Subcutaneous abdominal adipose tissue (tissue), 5 donors: ENCODE measurements around the gene ACO1.
A peak's percentile ranks its signal among the peaks of the same experiment; 100 is the strongest.

Experiments used
- H3K27ac ChIP-seq: one replicate; pipeline ENCODE4 v1.7.0; 2013; ENCODE audit warnings: low read depth, mild to moderate bottlenecking, inconsistent platforms, low read length, moderate library complexity
- H3K27me3 ChIP-seq, 5 donors: one replicate each; pipeline ENCODE4 v1.7.0; 2013; ENCODE audit warnings: low read length in 5 of 5, inconsistent platforms in 1 of 5; ENCODE audit not compliant: control insufficient read depth in 5 of 5, insufficient read depth in 4 of 5
- H3K36me3 ChIP-seq, 5 donors: one replicate each; pipeline ENCODE4 v1.7.0; 2013; ENCODE audit warnings: low read length in 5 of 5; ENCODE audit not compliant: control insufficient read depth in 5 of 5, insufficient read depth in 5 of 5
- H3K4me1 ChIP-seq, 5 donors: one replicate each; pipeline ENCODE4 v1.7.0; 2013; ENCODE audit warnings: low read length in 5 of 5, mild to moderate bottlenecking in 3 of 5, moderate library complexity in 1 of 5; ENCODE audit not compliant: control insufficient read depth in 5 of 5, insufficient read depth in 5 of 5
- H3K4me3 ChIP-seq, 5 donors: one replicate each; pipeline ENCODE4 v1.7.0; 2013; ENCODE audit warnings: low read length in 5 of 5, low read depth in 1 of 5
- H3K9ac ChIP-seq, 5 donors: one replicate each; pipeline ENCODE4 v1.7.0; 2013; ENCODE audit warnings: low read length in 5 of 5, mild to moderate bottlenecking in 4 of 5, moderate library complexity in 3 of 5
- H3K9me3 ChIP-seq, 5 donors: one replicate each; pipeline ENCODE4 v1.7.0; 2013; ENCODE audit warnings: low read length in 5 of 5; ENCODE audit not compliant: control insufficient read depth in 5 of 5
- donor health status: healthy.
- donor health status: healthy.
- donor health status: healthy.
- donor health status: healthy.
- donor health status: healthy.

The ACO1 gene

GRCh38 chr9:32384364-32385151 lies at the start of gene ACO1:
ACO1 (plus strand) TSS chr9:32384643; CDS start chr9:32405507, 20,864 bp downstream.
- no peaks in the 10 kb centered on the region for H3K27me3 ChIP-seq
- H3K9ac ChIP-seq = peak within 1 kb of the TSS; percentile 64 to 100 (median 99)
- peak within 1 kb of the TSS; percentile 89 to 96 (median 93) for H3K4me3 ChIP-seq
- peaks cover 0 to 7% (median 0%) of the 10 kb centered on the region in 5 donors for H3K36me3 ChIP-seq
- peaks cover 0 to 53% (median 51%) of the 10 kb centered on the region in 5 donors for H3K4me1 ChIP-seq
- H3K9me3 ChIP-seq = no peaks in the 10 kb centered on the region
- H3K27ac ChIP-seq = peak within 1 kb of the TSS; percentile 96

- H3K36me3 ChIP-seq = no peaks in the 10 kb centered on the region
- no peak overlapping the region for H3K9ac ChIP-seq
- H3K4me1 ChIP-seq = no peaks in the 10 kb centered on the region
- no peak overlapping the region for H3K27ac ChIP-seq
- H3K4me3 ChIP-seq = no peak overlapping the region
- no peaks in the 10 kb centered on the region for H3K9me3 ChIP-seq
- no peaks in the 10 kb centered on the region for H3K27me3 ChIP-seq
Measured at GRCh38 chr9:32334916-32335895, 49.2 kb upstream of the ACO1 start.

- no peak overlapping the region for H3K4me3 ChIP-seq
- H3K27me3 ChIP-seq = no peaks in the 10 kb centered on the region
- no peaks in the 10 kb centered on the region for H3K9me3 ChIP-seq
- no peak overlapping the region for H3K27ac ChIP-seq
- H3K36me3 ChIP-seq = no peaks in the 10 kb centered on the region
- no peaks in the 10 kb centered on the region for H3K4me1 ChIP-seq
- H3K9ac ChIP-seq = no peak overlapping the region
Measured at GRCh38 chr9:32339424-32339823, 45.0 kb upstream of the ACO1 start.

- no peaks in the 10 kb centered on the region for H3K27me3 ChIP-seq
- no peak overlapping the region for H3K27ac ChIP-seq
- H3K4me1 ChIP-seq = peaks cover 0 to 7% (median 0%) of the 10 kb centered on the region in 5 donors
- no peak overlapping the region for H3K4me3 ChIP-seq
- H3K36me3 ChIP-seq = no peaks in the 10 kb centered on the region
- no peak overlapping the region for H3K9ac ChIP-seq
- H3K9me3 ChIP-seq = no peaks in the 10 kb centered on the region
Measured at GRCh38 chr9:32340361-32340760, 44.1 kb upstream of the ACO1 start.

GRCh38 chr9:32344551-32345182 lies 39.8 kb upstream of the ACO1 start:
- H3K4me3 ChIP-seq = peak overlapping the region in 2 of 5 donors; percentile 24 to 33
- no peaks in the 10 kb centered on the region for H3K9me3 ChIP-seq
- peaks cover 0 to 9% (median 0%) of the 10 kb centered on the region in 5 donors for H3K4me1 ChIP-seq

GRCh38 chr9:32345243-32345642 lies 39.2 kb upstream of the ACO1 start:
- no peak overlapping the region for H3K27ac ChIP-seq
- H3K9ac ChIP-seq = no peak overlapping the region
- no peak overlapping the region for H3K4me3 ChIP-seq
- H3K9me3 ChIP-seq = no peaks in the 10 kb centered on the region
- peaks cover 0 to 9% (median 0%) of the 10 kb centered on the region in 5 donors for H3K4me1 ChIP-seq
- H3K36me3 ChIP-seq = no peaks in the 10 kb centered on the region
- H3K27me3 ChIP-seq = no peaks in the 10 kb centered on the region

More at GRCh38 chr9:32344551-32345182, 39.8 kb upstream of the ACO1 start:
- Histone ChIP-seq H3K9ac (no peak overlapping the region), H3K36me3 (no peaks in the 10 kb centered on the region), H3K27ac (no peak overlapping the region), H3K27me3 (no peaks in the 10 kb centered on the region)

- H3K4me3 ChIP-seq = no peak overlapping the region
- H3K36me3 ChIP-seq = no peaks in the 10 kb centered on the region
- H3K9ac ChIP-seq = no peak overlapping the region
- H3K4me1 ChIP-seq = peaks cover 0 to 9% (median 0%) of the 10 kb centered on the region in 5 donors
- H3K27ac ChIP-seq = no peak overlapping the region
- no peaks in the 10 kb centered on the region for H3K27me3 ChIP-seq
- no peaks in the 10 kb centered on the region for H3K9me3 ChIP-seq
Measured at GRCh38 chr9:32347571-32347970, 36.9 kb upstream of the ACO1 start.

GRCh38 chr9:32348106-32348695 lies 36.2 kb upstream of the ACO1 start:
- no peak overlapping the region for H3K27ac ChIP-seq
- no peak overlapping the region for H3K9ac ChIP-seq
- H3K9me3 ChIP-seq = no peaks in the 10 kb centered on the region
- H3K4me3 ChIP-seq = no peak overlapping the region
- H3K36me3 ChIP-seq = no peaks in the 10 kb centered on the region
- H3K27me3 ChIP-seq = no peaks in the 10 kb centered on the region
- H3K4me1 ChIP-seq = peaks cover 0 to 9% (median 0%) of the 10 kb centered on the region in 5 donors

GRCh38 chr9:32349013-32349412 lies 35.4 kb upstream of the ACO1 start:
- no peak overlapping the region for H3K4me3 ChIP-seq
- H3K9me3 ChIP-seq = no peaks in the 10 kb centered on the region
- no peak overlapping the region for H3K27ac ChIP-seq
- no peak overlapping the region for H3K9ac ChIP-seq
- no peaks in the 10 kb centered on the region for H3K27me3 ChIP-seq
- H3K36me3 ChIP-seq = no peaks in the 10 kb centered on the region
- H3K4me1 ChIP-seq = peaks cover 0 to 9% (median 0%) of the 10 kb centered on the region in 5 donors
